ENCODE results near the gene FHIP2A. TPM values are rescaled to one million over a fixed set of nuclear protein-coding genes. Genes with fewer than 3 reads are reported as not detected.
"Not testable (repeated sequence)": the region's sequence is repeated elsewhere in the genome, so short reads cannot be mapped to it uniquely, and the experiment has no call there.

Gene FHIP2A
- total and polyA plus RNA-seq, 2 experiments from 2014 or later = 6.7 to 11.8 TPM

DNA sequence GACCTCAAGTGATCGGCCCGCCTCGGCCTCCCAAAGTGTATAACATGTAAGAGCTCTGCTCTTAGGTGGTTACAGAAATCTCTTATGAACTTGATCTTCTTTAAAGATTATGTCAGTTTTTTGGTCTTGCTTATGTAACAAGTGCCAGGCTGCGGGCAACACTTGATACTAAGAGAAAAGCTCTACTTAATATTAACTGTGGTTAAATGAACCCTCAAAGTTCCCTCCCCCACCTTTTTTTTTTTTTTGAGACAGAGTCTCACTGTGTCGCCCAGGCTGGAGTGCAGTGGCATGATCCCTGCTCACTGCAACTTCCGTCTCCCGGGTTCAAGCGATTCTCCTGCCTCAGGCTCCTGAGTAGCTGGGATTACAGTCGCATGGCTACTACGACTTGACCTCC is 25.9 kb downstream of the FHIP2A start:
- not testable (repeated sequence) for H3K4me3 ChIP-seq; H3K27me3 ChIP-seq (ENCODE audit: insufficient read depth); H3K27me3 Mint-ChIP-seq (ENCODE audit: insufficient read depth, low read depth, poor library complexity); H2AFZ ChIP-seq; H3K4me2 ChIP-seq; H3K4me1 ChIP-seq (ENCODE audit: insufficient read depth); H3K27ac Mint-ChIP-seq; H3K79me2 ChIP-seq (replicated peaks; ENCODE audit: insufficient read depth); H3K9me3 Mint-ChIP-seq; H3K4me1 Mint-ChIP-seq; H3F3A ChIP-seq (replicated peaks; ENCODE audit: low read depth); H3K9me2 ChIP-seq (ENCODE audit: insufficient read depth); ATAC-seq; DNase-seq (ENCODE audit: low spot score); H3K27ac ChIP-seq (ENCODE audit: low read depth); H3K4me3 Mint-ChIP-seq; H4K20me1 ChIP-seq (replicated peaks; ENCODE audit: insufficient read depth)
- peaks cover 58% of the 10 kb centered on the region for H3K36me3 Mint-ChIP-seq (ENCODE audit: low read depth)
- H3K36me3 ChIP-seq (ENCODE audit: insufficient read depth) = peaks cover 37% of the 10 kb centered on the region

DNA sequence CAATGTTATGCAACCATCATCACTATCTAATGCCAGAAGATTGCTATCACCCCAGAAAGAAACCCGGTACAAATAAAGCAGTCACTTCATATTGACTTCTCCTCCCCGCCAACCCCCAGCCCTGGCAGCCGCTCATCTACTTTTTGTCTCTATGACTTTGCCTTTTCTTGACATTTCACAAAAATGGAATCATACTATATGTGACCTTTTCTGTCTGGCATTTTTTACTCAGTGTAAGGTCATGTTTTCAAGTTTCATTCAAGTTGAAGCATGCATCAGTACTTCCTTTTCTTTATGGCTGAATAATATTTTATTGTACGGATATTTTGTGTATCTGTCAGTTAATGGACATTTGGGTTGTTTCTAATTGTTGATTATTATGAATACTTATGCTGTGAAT is 28.1 kb downstream of the FHIP2A start:
- Histone ChIP-seq H3K4me1 (ENCODE audit: insufficient read depth) (no peaks in the 10 kb centered on the region), H3K4me2 (no peak overlapping the region), H3K36me3 (ENCODE audit: insufficient read depth) (peaks cover 30% of the 10 kb centered on the region), H3F3A (replicated peaks; ENCODE audit: low read depth) (no peaks in the 10 kb centered on the region), H4K20me1 (replicated peaks; ENCODE audit: insufficient read depth) (no peaks in the 10 kb centered on the region), H3K4me3 (no peak overlapping the region), H3K27ac (ENCODE audit: low read depth) (no peak overlapping the region), H3K9me2 (ENCODE audit: insufficient read depth) (no peaks in the 10 kb centered on the region), H2AFZ (no peak overlapping the region), H3K79me2 (replicated peaks; ENCODE audit: insufficient read depth) (no peaks in the 10 kb centered on the region), H3K27me3 (ENCODE audit: insufficient read depth) (no peaks in the 10 kb centered on the region)
- peaks cover 3% of the 10 kb centered on the region for H3K27me3 Mint-ChIP-seq (ENCODE audit: insufficient read depth, low read depth, poor library complexity)
- ATAC-seq (no peak), DNase-seq (ENCODE audit: low spot score) (no peak)
- peaks cover 46% of the 10 kb centered on the region for H3K36me3 Mint-ChIP-seq (ENCODE audit: low read depth)
- H3K9me3 Mint-ChIP-seq = no peaks in the 10 kb centered on the region
- no peaks in the 10 kb centered on the region for H3K4me1 Mint-ChIP-seq
- H3K27ac Mint-ChIP-seq = no peak overlapping the region
- H3K4me3 Mint-ChIP-seq = no peak overlapping the region
- TF ChIP-seq, protein P1, sequence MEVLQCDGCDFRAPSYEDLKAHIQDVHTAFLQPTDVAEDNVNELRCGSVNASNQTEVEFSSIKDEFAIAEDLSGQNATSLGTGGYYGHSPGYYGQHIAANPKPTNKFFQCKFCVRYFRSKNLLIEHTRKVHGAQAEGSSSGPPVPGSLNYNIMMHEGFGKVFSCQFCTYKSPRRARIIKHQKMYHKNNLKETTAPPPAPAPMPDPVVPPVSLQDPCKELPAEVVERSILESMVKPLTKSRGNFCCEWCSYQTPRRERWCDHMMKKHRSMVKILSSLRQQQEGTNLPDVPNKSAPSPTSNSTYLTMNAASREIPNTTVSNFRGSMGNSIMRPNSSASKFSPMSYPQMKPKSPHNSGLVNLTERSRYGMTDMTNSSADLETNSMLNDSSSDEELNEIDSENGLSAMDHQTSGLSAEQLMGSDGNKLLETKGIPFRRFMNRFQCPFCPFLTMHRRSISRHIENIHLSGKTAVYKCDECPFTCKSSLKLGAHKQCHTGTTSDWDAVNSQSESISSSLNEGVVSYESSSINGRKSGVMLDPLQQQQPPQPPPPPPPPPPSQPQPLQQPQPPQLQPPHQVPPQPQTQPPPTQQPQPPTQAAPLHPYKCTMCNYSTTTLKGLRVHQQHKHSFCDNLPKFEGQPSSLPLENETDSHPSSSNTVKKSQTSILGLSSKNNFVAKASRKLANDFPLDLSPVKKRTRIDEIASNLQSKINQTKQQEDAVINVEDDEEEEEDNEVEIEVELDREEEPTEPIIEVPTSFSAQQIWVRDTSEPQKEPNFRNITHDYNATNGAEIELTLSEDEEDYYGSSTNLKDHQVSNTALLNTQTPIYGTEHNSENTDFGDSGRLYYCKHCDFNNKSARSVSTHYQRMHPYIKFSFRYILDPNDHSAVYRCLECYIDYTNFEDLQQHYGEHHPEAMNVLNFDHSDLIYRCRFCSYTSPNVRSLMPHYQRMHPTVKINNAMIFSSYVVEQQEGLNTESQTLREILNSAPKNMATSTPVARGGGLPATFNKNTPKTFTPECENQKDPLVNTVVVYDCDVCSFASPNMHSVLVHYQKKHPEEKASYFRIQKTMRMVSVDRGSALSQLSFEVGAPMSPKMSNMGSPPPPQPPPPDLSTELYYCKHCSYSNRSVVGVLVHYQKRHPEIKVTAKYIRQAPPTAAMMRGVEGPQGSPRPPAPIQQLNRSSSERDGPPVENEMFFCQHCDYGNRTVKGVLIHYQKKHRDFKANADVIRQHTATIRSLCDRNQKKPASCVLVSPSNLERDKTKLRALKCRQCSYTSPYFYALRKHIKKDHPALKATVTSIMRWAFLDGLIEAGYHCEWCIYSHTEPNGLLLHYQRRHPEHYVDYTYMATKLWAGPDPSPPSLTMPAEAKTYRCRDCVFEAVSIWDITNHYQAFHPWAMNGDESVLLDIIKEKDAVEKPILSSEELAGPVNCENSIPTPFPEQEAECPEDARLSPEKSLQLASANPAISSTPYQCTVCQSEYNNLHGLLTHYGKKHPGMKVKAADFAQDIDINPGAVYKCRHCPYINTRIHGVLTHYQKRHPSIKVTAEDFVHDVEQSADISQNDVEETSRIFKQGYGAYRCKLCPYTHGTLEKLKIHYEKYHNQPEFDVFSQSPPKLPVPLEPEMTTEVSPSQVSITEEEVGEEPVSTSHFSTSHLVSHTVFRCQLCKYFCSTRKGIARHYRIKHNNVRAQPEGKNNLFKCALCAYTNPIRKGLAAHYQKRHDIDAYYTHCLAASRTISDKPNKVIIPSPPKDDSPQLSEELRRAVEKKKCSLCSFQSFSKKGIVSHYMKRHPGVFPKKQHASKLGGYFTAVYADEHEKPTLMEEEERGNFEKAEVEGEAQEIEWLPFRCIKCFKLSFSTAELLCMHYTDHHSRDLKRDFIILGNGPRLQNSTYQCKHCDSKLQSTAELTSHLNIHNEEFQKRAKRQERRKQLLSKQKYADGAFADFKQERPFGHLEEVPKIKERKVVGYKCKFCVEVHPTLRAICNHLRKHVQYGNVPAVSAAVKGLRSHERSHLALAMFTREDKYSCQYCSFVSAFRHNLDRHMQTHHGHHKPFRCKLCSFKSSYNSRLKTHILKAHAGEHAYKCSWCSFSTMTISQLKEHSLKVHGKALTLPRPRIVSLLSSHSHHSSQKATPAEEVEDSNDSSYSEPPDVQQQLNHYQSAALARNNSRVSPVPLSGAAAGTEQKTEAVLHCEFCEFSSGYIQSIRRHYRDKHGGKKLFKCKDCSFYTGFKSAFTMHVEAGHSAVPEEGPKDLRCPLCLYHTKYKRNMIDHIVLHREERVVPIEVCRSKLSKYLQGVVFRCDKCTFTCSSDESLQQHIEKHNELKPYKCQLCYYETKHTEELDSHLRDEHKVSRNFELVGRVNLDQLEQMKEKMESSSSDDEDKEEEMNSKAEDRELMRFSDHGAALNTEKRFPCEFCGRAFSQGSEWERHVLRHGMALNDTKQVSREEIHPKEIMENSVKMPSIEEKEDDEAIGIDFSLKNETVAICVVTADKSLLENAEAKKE (CRISPR knock-in tag; IDR thresholded peaks at IDR 0.05) = no peak
- TF ChIP-seq JUNB (IDR thresholded peaks at IDR 0.05; ENCODE audit: unreplicated experiment) = no peak
- no peak for TF ChIP-seq ZNF114 (CRISPR knock-in tag; IDR thresholded peaks at IDR 0.05)
- TF ChIP-seq POLR2AphosphoS5 (IDR thresholded peaks at IDR 0.05; ENCODE audit: low read depth) = no peak
- TF ChIP-seq, protein P2, sequence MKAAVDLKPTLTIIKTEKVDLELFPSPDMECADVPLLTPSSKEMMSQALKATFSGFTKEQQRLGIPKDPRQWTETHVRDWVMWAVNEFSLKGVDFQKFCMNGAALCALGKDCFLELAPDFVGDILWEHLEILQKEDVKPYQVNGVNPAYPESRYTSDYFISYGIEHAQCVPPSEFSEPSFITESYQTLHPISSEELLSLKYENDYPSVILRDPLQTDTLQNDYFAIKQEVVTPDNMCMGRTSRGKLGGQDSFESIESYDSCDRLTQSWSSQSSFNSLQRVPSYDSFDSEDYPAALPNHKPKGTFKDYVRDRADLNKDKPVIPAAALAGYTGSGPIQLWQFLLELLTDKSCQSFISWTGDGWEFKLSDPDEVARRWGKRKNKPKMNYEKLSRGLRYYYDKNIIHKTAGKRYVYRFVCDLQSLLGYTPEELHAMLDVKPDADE (IDR thresholded peaks at IDR 0.05) = no peak
- no peak for TF ChIP-seq EZH2 (IDR thresholded peaks at IDR 0.05; ENCODE audit: low read depth, unreplicated experiment)
- no peak for TF ChIP-seq STAT1 (IDR thresholded peaks at IDR 0.05; ENCODE audit: unreplicated experiment)
- TF ChIP-seq, protein P3, sequence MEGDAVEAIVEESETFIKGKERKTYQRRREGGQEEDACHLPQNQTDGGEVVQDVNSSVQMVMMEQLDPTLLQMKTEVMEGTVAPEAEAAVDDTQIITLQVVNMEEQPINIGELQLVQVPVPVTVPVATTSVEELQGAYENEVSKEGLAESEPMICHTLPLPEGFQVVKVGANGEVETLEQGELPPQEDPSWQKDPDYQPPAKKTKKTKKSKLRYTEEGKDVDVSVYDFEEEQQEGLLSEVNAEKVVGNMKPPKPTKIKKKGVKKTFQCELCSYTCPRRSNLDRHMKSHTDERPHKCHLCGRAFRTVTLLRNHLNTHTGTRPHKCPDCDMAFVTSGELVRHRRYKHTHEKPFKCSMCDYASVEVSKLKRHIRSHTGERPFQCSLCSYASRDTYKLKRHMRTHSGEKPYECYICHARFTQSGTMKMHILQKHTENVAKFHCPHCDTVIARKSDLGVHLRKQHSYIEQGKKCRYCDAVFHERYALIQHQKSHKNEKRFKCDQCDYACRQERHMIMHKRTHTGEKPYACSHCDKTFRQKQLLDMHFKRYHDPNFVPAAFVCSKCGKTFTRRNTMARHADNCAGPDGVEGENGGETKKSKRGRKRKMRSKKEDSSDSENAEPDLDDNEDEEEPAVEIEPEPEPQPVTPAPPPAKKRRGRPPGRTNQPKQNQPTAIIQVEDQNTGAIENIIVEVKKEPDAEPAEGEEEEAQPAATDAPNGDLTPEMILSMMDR (conservative IDR thresholded peaks at IDR 0.05; ENCODE audit: low read depth in 2 of 2) = no peak
- TF ChIP-seq CREB1 (CRISPR knock-in tag; IDR thresholded peaks at IDR 0.05; ENCODE audit: low read depth) = no peak
- TF ChIP-seq, protein P4, sequence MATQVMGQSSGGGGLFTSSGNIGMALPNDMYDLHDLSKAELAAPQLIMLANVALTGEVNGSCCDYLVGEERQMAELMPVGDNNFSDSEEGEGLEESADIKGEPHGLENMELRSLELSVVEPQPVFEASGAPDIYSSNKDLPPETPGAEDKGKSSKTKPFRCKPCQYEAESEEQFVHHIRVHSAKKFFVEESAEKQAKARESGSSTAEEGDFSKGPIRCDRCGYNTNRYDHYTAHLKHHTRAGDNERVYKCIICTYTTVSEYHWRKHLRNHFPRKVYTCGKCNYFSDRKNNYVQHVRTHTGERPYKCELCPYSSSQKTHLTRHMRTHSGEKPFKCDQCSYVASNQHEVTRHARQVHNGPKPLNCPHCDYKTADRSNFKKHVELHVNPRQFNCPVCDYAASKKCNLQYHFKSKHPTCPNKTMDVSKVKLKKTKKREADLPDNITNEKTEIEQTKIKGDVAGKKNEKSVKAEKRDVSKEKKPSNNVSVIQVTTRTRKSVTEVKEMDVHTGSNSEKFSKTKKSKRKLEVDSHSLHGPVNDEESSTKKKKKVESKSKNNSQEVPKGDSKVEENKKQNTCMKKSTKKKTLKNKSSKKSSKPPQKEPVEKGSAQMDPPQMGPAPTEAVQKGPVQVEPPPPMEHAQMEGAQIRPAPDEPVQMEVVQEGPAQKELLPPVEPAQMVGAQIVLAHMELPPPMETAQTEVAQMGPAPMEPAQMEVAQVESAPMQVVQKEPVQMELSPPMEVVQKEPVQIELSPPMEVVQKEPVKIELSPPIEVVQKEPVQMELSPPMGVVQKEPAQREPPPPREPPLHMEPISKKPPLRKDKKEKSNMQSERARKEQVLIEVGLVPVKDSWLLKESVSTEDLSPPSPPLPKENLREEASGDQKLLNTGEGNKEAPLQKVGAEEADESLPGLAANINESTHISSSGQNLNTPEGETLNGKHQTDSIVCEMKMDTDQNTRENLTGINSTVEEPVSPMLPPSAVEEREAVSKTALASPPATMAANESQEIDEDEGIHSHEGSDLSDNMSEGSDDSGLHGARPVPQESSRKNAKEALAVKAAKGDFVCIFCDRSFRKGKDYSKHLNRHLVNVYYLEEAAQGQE (IDR thresholded peaks at IDR 0.05; ENCODE audit: unreplicated experiment) = no peak
